WTC11 (cell line): ENCODE results near the gene SMIM41. TPM values are rescaled to one million over a fixed set of nuclear protein-coding genes. Genes with fewer than 3 reads are reported as not detected.

Experiments
- ATAC-seq: fragments of 200-7000 bp; cut with Tn5 transposase; 2 replicates; pipeline ENCODE4 v1.10.0; 2021; ENCODE audit warnings: mild to moderate bottlenecking, moderate library complexity
- CTCF ChIA-PET: fragments of 300-600 bp; sonication (Branson Sonifier 250); formaldehyde crosslinking; loops from one replicate; lab custom pipeline; 2021; ENCODE audit warnings: antibody characterized with exemption; lab: Charles Lee
- POLR2A ChIA-PET: fragments of 350-600 bp; sonication (Branson Sonifier 250); formaldehyde crosslinking; loops from one replicate; lab custom pipeline; 2021; ENCODE audit warnings: antibody characterized with exemption; lab: Charles Lee
- DNase-seq: peaks from one replicate; pipeline ENCODE4 v3.0.0; 2021; ENCODE audit warnings: low spot score
- H3K27ac Mint-ChIP-seq: 2 replicates; pipeline ENCODE4 v1.8.0; 2021; ENCODE audit warnings: mixed read lengths
- H3K27me3 Mint-ChIP-seq: 2 replicates; pipeline ENCODE4 v1.8.0; 2021; ENCODE audit warnings: low read depth, mild to moderate bottlenecking, moderate library complexity, mixed read lengths
- H3K36me3 Mint-ChIP-seq: 2 replicates; pipeline ENCODE4 v1.8.0; 2021; ENCODE audit warnings: mixed read lengths
- H3K4me1 Mint-ChIP-seq: 2 replicates; pipeline ENCODE4 v1.8.0; 2022; ENCODE audit warnings: mixed read lengths
- H3K4me3 Mint-ChIP-seq: 2 replicates; pipeline ENCODE4 v1.8.0; 2021; ENCODE audit warnings: mild to moderate bottlenecking, moderate library complexity, mixed read lengths
- H3K9me3 Mint-ChIP-seq: 2 replicates; pipeline ENCODE4 v1.8.0; 2021; ENCODE audit warnings: mixed read lengths
- CBFB ChIP-seq: sonication (generic); formaldehyde crosslinking; IDR thresholded peaks from 2 replicates; pipeline ENCODE4 v1.8.1; 2022; ENCODE audit warnings: mild to moderate bottlenecking, low read depth, missing genetic modification reagents
- CTCF ChIP-seq: fragments of 200-600 bp; IDR thresholded peaks from 2 replicates; pipeline ENCODE4 v1.8.0; 2022; ENCODE audit warnings: antibody characterized with exemption
- E2F4 ChIP-seq: sonication (generic); formaldehyde crosslinking; IDR thresholded peaks from 2 replicates; pipeline ENCODE4 v1.8.1; 2022; ENCODE audit warnings: low read depth, mild to moderate bottlenecking, moderate library complexity, missing genetic modification reagents, borderline replicate concordance
- FOXK1 ChIP-seq: sonication (generic); formaldehyde crosslinking; IDR thresholded peaks from 2 replicates; pipeline ENCODE4 v1.8.0; 2022; ENCODE audit warnings: mild to moderate bottlenecking, moderate library complexity, missing genetic modification reagents
- FOXP1 ChIP-seq: sonication (generic); formaldehyde crosslinking; IDR thresholded peaks from 2 replicates; pipeline ENCODE4 v1.8.0; 2022; ENCODE audit warnings: missing genetic modification reagents, mild to moderate bottlenecking, moderate library complexity, borderline replicate concordance
- GABPB1 ChIP-seq: sonication (generic); formaldehyde crosslinking; IDR thresholded peaks from 2 replicates; pipeline ENCODE4 v1.8.1; 2023; ENCODE audit warnings: mild to moderate bottlenecking, missing genetic modification reagents
- HMGXB4 ChIP-seq: sonication (generic); formaldehyde crosslinking; IDR thresholded peaks from 2 replicates; pipeline ENCODE4 v1.8.1; 2023; ENCODE audit warnings: mild to moderate bottlenecking, moderate library complexity, missing genetic modification reagents
- MXD4 ChIP-seq: fragments of 250-450 bp; sonication (Bioruptor Pico); IDR thresholded peaks from 2 replicates; pipeline ENCODE4 v1.8.0; 2021; ENCODE audit warnings: mild to moderate bottlenecking, moderate library complexity, borderline replicate concordance
- PRRX2 ChIP-seq: fragments of 250-450 bp; sonication (Bioruptor Pico); IDR thresholded peaks from 2 replicates; pipeline ENCODE4 v1.8.0; 2021; ENCODE audit warnings: mild to moderate bottlenecking
- SMAD3 ChIP-seq: sonication (generic); formaldehyde crosslinking; IDR thresholded peaks from 2 replicates; pipeline ENCODE4 v1.8.0; 2022; ENCODE audit warnings: missing genetic modification reagents, mild to moderate bottlenecking, borderline replicate concordance
- SP1 ChIP-seq: sonication (generic); formaldehyde crosslinking; conservative IDR thresholded peaks from 2 replicates; pipeline ENCODE4 v1.8.1; 2022; ENCODE audit warnings: missing genetic modification reagents
- STAT6 ChIP-seq: sonication (generic); formaldehyde crosslinking; conservative IDR thresholded peaks from 2 replicates; pipeline ENCODE4 v1.8.1; 2023; ENCODE audit warnings: mild to moderate bottlenecking, low read depth, missing genetic modification reagents, moderate library complexity
- TEAD1 ChIP-seq: sonication (generic); formaldehyde crosslinking; IDR thresholded peaks from 2 replicates; pipeline ENCODE4 v1.8.0; 2022; ENCODE audit warnings: mild to moderate bottlenecking, missing genetic modification reagents
- ZBTB43 ChIP-seq: sonication (generic); formaldehyde crosslinking; IDR thresholded peaks from 2 replicates; pipeline ENCODE4 v1.8.1; 2023; ENCODE audit warnings: mild to moderate bottlenecking, missing genetic modification reagents
- ZMAT4 ChIP-seq: fragments of 250-450 bp; sonication (Bioruptor Pico); IDR thresholded peaks from 2 replicates; pipeline ENCODE4 v1.9.0; 2021; ENCODE audit warnings: mild to moderate bottlenecking
- ZNF138 ChIP-seq: sonication (generic); formaldehyde crosslinking; conservative IDR thresholded peaks from 2 replicates; pipeline ENCODE4 v1.8.1; 2022; ENCODE audit warnings: mild to moderate bottlenecking, moderate library complexity, missing genetic modification reagents
- ZNF263 ChIP-seq: sonication (generic); formaldehyde crosslinking; IDR thresholded peaks from 2 replicates; pipeline ENCODE4 v1.8.1; 2022; ENCODE audit warnings: low read depth, mild to moderate bottlenecking, moderate library complexity, missing genetic modification reagents
- ZNF317 ChIP-seq: sonication (generic); formaldehyde crosslinking; IDR thresholded peaks from 2 replicates; pipeline ENCODE4 v1.8.1; 2023; ENCODE audit warnings: low read depth, mild to moderate bottlenecking, moderate library complexity, missing genetic modification reagents, borderline replicate concordance
- ZNF416 ChIP-seq: fragments of 250-450 bp; sonication (Bioruptor Pico); IDR thresholded peaks from 2 replicates; pipeline ENCODE4 v1.9.0; 2021; ENCODE audit warnings: mild to moderate bottlenecking, inconsistent platforms
- ZNF671 ChIP-seq: fragments of 250-450 bp; sonication (Bioruptor Pico); IDR thresholded peaks from 2 replicates; pipeline ENCODE4 v1.8.0; 2021; ENCODE audit warnings: mild to moderate bottlenecking
- total RNA-seq: library from RNA; stranded (reverse); gene quantifications from 3 replicates; pipeline ENCODE4 v1.2.3, GENCODE V29; 2021

Gene SMIM41
- total RNA-seq, 1 experiment from 2014 or later, result not detected

- Mint-ChIP-seq H3K36me3 (no peaks in the 10 kb centered on the region), H3K4me1 (peaks cover 73% of the 10 kb centered on the region), H3K27ac (no peak overlapping the region; the same call in 1 of the 2 replicates)
- peak; percentile 90 for ATAC-seq
- TF ChIP-seq TEAD1, result no peak
- peak; percentile 73 for TF ChIP-seq CTCF
- no peak for TF ChIP-seq CBFB (CRISPR knock-in tag)
- TF ChIP-seq ZMAT4 (CRISPR knock-in tag), result no peak
- peak; percentile 55; the same call in 1 of the 2 replicates for TF ChIP-seq SP1 (CRISPR knock-in tag)
- no peak for TF ChIP-seq GABPB1 (CRISPR knock-in tag)
- TF ChIP-seq SMAD3 (CRISPR knock-in tag), result 0 out of 2 replicates have a peak, but pooled peaks have one; percentile 39
- no peak for TF ChIP-seq ZNF317 (CRISPR knock-in tag)
- TF ChIP-seq HMGXB4 (CRISPR knock-in tag), result peak; percentile 62; the same call in 1 of the 2 replicates
- TF ChIP-seq ZNF263 (CRISPR knock-in tag), result no peak
- TF ChIP-seq, all 79 proteins: peak for 4
- ChIA-PET POLR2A (interaction anchor here (0.7 to 1.5 kb wide), 5 partner anchors 46 to 96 kb away, joined by 3 to 13 read pairs (median 7); partner anchors contain the start of gene ATG101), CTCF (interaction anchor here (0.5 to 13.2 kb wide), 65 partner anchors 10 to 887 kb away, joined by 3 to 435 read pairs (median 4); partner anchors contain the start of genes ATG101, KRT80, SMIM41 and TAMALIN)
- DNase-seq, result peak; percentile 86
- Mint-ChIP-seq H3K9me3 (no peaks in the 10 kb centered on the region), H3K4me3 (peak overlapping the region; percentile 41), H3K27me3 (peaks cover 9% of the 10 kb centered on the region; the same call in 1 of the 2 replicates)
Measured at GRCh38 chr12:52119398-52120254, 40.1 kb downstream of the SMIM41 start.

GRCh38 chr12:52120951-52121823 lies 41.7 kb downstream of the SMIM41 start:
- POLR2A ChIA-PET, result interaction anchor here (0.6 to 1.8 kb wide), 7 partner anchors 33 to 112 kb away, joined by 3 to 13 read pairs (median 4); no protein-coding TSS in a partner anchor
- H3K4me3 Mint-ChIP-seq, result no peak overlapping the region
- H3K9me3 Mint-ChIP-seq, result no peaks in the 10 kb centered on the region
- CTCF ChIA-PET, result interaction anchor here (0.6 to 13.2 kb wide), 32 partner anchors 9 to 804 kb away, joined by 3 to 435 read pairs (median 5); partner anchors contain the start of genes ATG101, NR4A1, SMIM41 and TAMALIN
- DNase-seq (no peak), ATAC-seq (no peak)
- peaks cover 9% of the 10 kb centered on the region; the same call in 1 of the 2 replicates for H3K27me3 Mint-ChIP-seq
- no peak overlapping the region for H3K27ac Mint-ChIP-seq
- H3K4me1 Mint-ChIP-seq, result peaks cover 84% of the 10 kb centered on the region
- no peaks in the 10 kb centered on the region for H3K36me3 Mint-ChIP-seq
- TF ChIP-seq ZNF263 (CRISPR knock-in tag) (no peak), E2F4 (CRISPR knock-in tag) (no peak), ZNF416 (CRISPR knock-in tag) (no peak), FOXP1 (CRISPR knock-in tag) (no peak), FOXK1 (CRISPR knock-in tag) (no peak), ZBTB43 (CRISPR knock-in tag) (no peak), ZNF138 (CRISPR knock-in tag) (no peak), PRRX2 (CRISPR knock-in tag) (no peak), MXD4 (CRISPR knock-in tag) (no peak), STAT6 (no peak), CBFB (CRISPR knock-in tag) (no peak), ZNF671 (CRISPR knock-in tag) (no peak)
